Measurements from ENCODE around the gene PFAS.
A peak's percentile ranks its signal among the peaks of the same experiment; 100 is the strongest.

The PFAS gene

DNA sequence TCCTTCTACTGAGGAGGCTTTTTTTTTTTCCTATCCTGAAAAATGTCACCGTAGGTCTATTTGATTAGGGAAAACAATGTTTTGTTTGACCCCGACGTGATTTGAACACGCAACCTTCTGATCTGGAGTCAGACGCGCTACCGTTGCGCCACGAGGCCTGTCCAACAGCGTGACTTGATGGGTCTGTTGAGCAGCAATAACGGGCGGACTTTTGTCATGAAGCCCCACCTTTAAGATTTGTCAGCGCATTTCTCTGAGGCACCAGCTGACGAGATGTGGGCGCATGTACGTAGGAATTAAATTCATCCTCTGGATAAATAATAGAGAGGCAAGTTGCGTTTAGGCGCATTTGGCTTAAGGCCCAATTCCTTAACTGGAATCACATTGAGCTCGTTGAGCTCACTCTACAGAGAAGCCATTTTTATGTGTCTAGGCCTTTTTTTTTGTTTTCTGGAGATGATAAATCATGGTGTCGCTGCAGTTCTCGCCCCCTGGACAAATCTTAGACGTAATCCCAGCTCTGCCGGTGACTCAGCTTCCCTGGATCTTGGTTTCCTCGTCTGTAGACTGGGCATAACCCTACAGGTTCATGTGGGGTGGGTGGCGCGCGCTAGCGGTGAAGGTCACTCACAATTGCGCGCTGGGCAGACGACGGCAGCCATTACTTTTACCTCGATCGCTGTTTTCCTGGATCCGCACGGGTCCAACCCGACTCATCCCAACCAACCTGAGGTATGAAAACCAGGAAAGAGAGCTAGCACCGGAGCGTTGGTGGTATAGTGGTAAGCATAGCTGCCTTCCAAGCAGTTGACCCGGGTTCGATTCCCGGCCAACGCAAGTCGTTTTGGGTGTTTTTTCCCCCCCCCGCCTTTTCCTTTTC, 28.1 kb upstream of the PFAS start:
- DNase-seq (ENCODE audit: insufficient read length, low spot score) (no peak), FAIRE-seq (peak; percentile 83)
- TF ChIP-seq SPI1 (IDR thresholded peaks at IDR 0.05; ENCODE audit: low read depth, low read length) (no peak), POLR2AphosphoS5 (IDR thresholded peaks at IDR 0.05; ENCODE audit: low read depth, low read length) (no peak; the same call in 1 of the 2 replicates), POU2F2 (IDR thresholded peaks at IDR 0.05; ENCODE audit: low read depth, low read length) (no peak), PAX5 (IDR thresholded peaks at IDR 0.05; ENCODE audit: insufficient read depth, low read length, severe bottlenecking) (no peak), POLR2A (IDR thresholded peaks at IDR 0.05; ENCODE audit: low read depth, low read length) (no peak; the same call in 1 of the 2 replicates), TAF1 (IDR thresholded peaks at IDR 0.05; ENCODE audit: low read depth, low read length) (no peak)

DNA sequence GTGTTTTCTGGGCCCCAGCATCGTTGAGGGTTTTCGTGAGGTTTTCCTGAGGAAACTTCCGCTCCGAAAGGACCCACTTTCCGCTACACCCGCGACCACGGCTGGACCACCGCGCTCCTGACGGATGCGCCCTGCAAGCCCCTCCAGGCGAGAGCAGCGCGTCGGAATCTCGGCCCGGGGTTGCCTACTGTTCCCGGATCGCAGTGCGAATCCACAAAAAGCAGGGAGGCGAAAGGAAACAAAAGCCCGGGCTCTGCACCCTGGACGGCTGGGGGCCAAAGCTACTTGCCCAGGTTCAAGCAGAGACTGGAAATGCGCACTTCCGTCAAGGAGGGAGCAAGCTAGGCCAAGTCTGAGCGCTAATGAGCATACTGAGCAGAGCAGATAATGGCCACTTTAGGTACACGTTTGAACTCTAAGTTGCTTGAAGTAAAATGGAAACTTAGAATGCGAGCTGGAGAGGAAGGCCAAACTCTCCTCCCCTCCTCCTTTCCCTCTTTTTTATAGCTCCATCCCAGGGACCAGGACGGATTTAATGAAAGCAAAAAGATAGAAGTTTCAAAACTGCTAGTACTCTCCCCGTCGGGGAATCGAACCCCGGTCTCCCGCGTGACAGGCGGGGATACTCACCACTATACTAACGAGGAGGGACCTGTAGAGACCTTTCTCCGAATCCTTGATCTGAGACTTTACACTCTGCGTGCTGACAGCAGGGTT, 27.3 kb upstream of the PFAS start:
- DNase-seq (ENCODE audit: insufficient read length, low spot score) (no peak), FAIRE-seq (peak; percentile 73)
- TF ChIP-seq POLR2A (IDR thresholded peaks at IDR 0.05; ENCODE audit: low read depth, low read length) (0 out of 2 replicates have a peak, but pooled peaks have one; percentile 56), PAX5 (IDR thresholded peaks at IDR 0.05; ENCODE audit: insufficient read depth, low read length, severe bottlenecking) (no peak), SPI1 (IDR thresholded peaks at IDR 0.05; ENCODE audit: low read depth, low read length) (peak; percentile 34; the same call in 1 of the 2 replicates), TAF1 (IDR thresholded peaks at IDR 0.05; ENCODE audit: low read depth, low read length) (peak; percentile 58), POU2F2 (IDR thresholded peaks at IDR 0.05; ENCODE audit: low read depth, low read length) (no peak), POLR2AphosphoS5 (IDR thresholded peaks at IDR 0.05; ENCODE audit: low read depth, low read length) (peak; percentile 64)

DNA sequence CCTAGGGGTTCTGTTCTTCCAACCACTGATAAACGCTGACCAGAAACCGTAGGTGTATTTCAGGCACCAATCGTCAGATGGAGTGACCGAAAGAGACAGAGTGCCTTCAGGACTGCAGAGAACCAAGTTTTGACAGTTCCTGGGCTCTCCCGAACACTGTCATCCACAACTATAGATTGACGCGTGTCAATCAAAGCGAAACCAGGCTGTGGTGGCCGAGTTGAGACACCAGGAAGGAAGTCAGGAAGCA, 26.8 kb upstream of the PFAS start:
- FAIRE-seq = peak; percentile 74
- TF ChIP-seq SPI1 (IDR thresholded peaks at IDR 0.05; ENCODE audit: low read depth, low read length) = peak; percentile 64
- TF ChIP-seq PAX5 (IDR thresholded peaks at IDR 0.05; ENCODE audit: insufficient read depth, low read length, severe bottlenecking) = no peak
- no peak; the same call in 1 of the 2 replicates for TF ChIP-seq POLR2A (IDR thresholded peaks at IDR 0.05; ENCODE audit: low read depth, low read length)
- no peak for TF ChIP-seq POLR2AphosphoS5 (IDR thresholded peaks at IDR 0.05; ENCODE audit: low read depth, low read length)
- no peak for DNase-seq (ENCODE audit: insufficient read length, low spot score)

DNA sequence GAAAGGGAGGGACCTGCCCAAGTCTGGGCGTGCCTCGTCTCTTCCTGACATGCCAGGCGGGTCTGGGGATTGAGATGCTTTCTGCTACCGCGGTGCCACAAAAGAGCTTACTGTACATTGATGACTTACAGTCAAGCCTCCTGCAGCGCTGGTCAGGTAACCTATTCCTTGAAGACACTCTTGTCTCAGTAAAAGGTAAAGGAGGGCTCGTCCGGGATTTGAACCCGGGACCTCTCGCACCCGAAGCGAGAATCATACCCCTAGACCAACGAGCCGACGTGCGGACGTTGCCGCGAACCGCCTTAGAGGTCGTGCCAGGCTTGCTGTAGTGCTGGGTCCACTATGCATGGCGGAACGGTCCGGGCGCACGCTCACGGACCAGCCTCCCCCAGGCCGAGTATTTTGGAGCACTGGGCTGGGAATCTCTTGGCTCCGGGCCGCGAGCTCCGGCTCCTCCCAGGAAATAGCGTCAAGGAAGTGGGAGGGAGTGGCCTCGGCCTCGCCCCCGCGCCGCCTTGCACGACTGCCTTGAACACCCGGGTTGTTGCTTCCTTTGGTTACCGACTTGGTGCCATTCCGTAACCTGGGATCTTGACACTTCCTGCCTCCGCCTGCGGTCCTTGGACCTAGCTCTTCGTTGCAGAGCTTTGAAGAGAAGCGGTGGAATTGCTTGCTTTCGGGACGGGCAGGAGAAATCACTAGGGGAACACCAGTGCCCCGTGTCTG, 26.3 kb upstream of the PFAS start:
- peak; percentile 63; the same call in 1 of the 2 replicates for TF ChIP-seq POU2F2 (IDR thresholded peaks at IDR 0.05; ENCODE audit: low read depth, low read length)
- peak; percentile 63 for TF ChIP-seq TAF1 (IDR thresholded peaks at IDR 0.05; ENCODE audit: low read depth, low read length)
- peak; percentile 3 for TF ChIP-seq PAX5 (IDR thresholded peaks at IDR 0.05; ENCODE audit: insufficient read depth, low read length, severe bottlenecking)
- peak; percentile 85 for TF ChIP-seq POLR2A (IDR thresholded peaks at IDR 0.05; ENCODE audit: low read depth, low read length)
- peak; percentile 56; the same call in 1 of the 2 replicates for TF ChIP-seq POLR2AphosphoS5 (IDR thresholded peaks at IDR 0.05; ENCODE audit: low read depth, low read length)
- TF ChIP-seq SPI1 (IDR thresholded peaks at IDR 0.05; ENCODE audit: low read depth, low read length) = peak; percentile 20; the same call in 1 of the 2 replicates
- FAIRE-seq = peak; percentile 91
- DNase-seq (ENCODE audit: insufficient read length, low spot score) = no peak

DNA sequence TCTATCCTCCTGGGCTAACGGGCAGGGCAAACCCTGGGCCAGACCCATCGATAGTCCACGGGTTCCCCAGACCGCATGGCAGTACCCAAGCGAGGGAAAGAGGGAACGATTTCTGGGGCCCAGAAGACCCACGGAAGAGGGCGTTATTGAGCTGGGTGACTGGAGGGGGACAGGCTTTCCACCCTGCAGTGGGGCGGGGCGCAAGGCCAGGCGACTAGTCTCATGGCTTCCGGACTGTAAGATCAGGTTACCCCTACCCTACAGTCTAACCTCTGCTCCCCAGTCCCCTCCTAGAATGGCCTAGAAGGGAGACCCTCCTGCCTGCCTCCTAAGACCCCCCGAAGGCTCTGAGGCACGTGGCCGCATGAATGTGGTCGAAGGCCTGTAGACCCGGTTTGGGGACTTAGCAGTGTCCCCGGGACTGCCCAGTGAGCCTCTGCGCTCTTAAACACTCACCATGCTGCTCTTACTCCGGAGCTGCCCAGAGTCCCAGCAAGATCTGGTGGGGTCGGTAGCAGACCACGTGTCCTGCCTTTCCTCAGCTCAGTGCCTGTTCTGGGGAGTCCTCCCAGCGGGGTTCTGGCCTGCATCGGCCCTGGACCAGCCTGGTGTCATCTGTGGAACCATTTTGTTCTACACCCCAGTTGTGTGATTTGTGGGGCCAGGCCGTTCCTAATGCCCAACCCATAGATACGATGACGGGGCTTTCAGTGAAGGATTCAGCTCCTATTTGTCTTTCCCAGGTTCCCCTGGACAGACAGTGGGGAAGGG, 25.5 kb upstream of the PFAS start:
- TF ChIP-seq SPI1 (IDR thresholded peaks at IDR 0.05; ENCODE audit: low read depth, low read length) (no peak), TAF1 (IDR thresholded peaks at IDR 0.05; ENCODE audit: low read depth, low read length) (no peak), POU2F2 (IDR thresholded peaks at IDR 0.05; ENCODE audit: low read depth, low read length) (0 out of 2 replicates have a peak, but pooled peaks have one; percentile 4), POLR2A (IDR thresholded peaks at IDR 0.05; ENCODE audit: low read depth, low read length) (no peak; the same call in 1 of the 2 replicates), POLR2AphosphoS5 (IDR thresholded peaks at IDR 0.05; ENCODE audit: low read depth, low read length) (no peak), PAX5 (IDR thresholded peaks at IDR 0.05; ENCODE audit: insufficient read depth, low read length, severe bottlenecking) (no peak)
- no peak for DNase-seq (ENCODE audit: insufficient read length, low spot score)
- FAIRE-seq = no peak

DNA sequence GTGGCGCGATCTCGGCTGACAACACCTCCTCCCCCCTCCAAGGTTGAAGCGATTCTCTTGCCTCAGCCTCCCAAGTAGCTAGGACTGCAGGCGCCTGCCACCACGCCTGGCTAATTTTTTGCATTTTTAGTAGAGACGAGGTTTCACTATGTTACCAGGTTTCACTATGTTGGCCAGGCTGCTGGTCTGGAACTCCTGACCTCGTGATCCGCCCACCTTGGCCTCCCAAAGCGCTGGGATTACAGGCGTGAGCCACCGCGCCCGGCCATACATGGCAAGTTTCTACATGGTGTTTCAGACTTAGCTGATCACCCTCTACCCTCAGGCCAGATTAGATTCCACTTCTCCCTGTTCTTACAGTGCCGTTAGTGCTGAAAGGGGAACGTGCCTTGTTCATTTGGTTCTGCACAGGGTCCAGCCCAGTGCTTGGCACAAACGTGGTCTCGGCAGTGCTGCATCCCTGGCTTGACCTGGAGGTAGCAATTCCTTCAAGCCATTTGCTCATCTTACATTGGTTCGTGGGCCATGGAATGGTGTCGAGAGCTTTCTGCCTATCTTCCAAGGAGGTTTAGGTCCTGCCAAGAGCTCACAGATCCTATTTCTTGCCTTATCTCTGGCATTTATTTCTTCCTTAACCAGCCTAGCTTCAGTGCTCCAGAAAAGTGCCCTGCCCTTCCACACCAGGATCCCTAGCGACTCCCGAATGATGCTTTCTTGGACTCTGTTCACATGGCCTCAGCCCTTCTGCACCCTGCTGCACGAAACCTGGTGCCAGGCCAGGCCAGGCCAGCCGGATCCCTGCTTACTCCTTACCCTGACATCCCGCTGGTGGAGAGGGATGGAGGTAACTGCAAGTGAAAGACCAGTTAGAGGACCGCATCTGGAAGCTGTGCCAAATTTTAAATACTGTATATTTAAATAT, 23.9 kb upstream of the PFAS start:
- FAIRE-seq (no peak), DNase-seq (ENCODE audit: insufficient read length, low spot score) (no peak)
- TF ChIP-seq PAX5 (IDR thresholded peaks at IDR 0.05; ENCODE audit: insufficient read depth, low read length, severe bottlenecking) (no peak), POU2F2 (IDR thresholded peaks at IDR 0.05; ENCODE audit: low read depth, low read length) (no peak), POLR2AphosphoS5 (IDR thresholded peaks at IDR 0.05; ENCODE audit: low read depth, low read length) (0 out of 2 replicates have a peak, but pooled peaks have one; percentile 30), TAF1 (IDR thresholded peaks at IDR 0.05; ENCODE audit: low read depth, low read length) (no peak), POLR2A (IDR thresholded peaks at IDR 0.05; ENCODE audit: low read depth, low read length) (0 out of 2 replicates have a peak, but pooled peaks have one; percentile 28), SPI1 (IDR thresholded peaks at IDR 0.05; ENCODE audit: low read depth, low read length) (no peak)

DNA sequence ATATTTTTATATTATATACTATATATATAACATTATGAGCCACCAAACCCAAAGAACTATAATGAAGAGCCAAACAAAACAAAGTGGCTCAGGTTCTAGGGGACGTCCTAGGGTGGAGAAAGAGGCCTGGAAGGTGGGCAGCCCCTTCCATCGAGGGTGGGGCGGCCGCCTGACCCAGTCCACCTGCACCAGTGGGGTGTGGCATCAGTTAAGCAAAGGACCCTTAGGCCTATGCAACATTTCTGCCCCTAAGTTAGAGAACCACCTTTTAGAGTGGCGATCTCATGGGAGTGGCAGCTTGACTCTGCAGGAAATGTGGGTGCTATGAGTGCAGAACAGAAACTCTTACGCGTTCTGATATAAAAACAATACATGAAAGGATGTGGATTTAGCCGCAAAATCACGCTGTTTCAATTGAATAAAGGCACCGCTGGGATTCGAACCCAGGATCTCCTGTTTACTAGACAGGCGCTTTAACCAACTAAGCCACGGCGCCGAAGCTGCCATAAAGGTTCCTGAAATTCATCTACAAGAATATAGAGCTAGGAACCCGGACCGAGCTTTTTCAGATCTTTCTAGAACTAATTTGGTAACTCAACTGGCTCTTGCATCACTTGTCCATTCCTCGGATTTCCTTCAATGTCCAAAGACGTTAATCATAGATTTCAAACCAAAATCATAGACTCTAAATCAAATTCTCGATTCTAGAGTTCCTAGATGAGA, 23.1 kb upstream of the PFAS start:
- TF ChIP-seq POLR2A (IDR thresholded peaks at IDR 0.05; ENCODE audit: low read depth, low read length) (no peak), POLR2AphosphoS5 (IDR thresholded peaks at IDR 0.05; ENCODE audit: low read depth, low read length) (no peak), POU2F2 (IDR thresholded peaks at IDR 0.05; ENCODE audit: low read depth, low read length) (no peak), PAX5 (IDR thresholded peaks at IDR 0.05; ENCODE audit: insufficient read depth, low read length, severe bottlenecking) (no peak), SPI1 (IDR thresholded peaks at IDR 0.05; ENCODE audit: low read depth, low read length) (no peak), TAF1 (IDR thresholded peaks at IDR 0.05; ENCODE audit: low read depth, low read length) (no peak)
- FAIRE-seq = no peak
- DNase-seq (ENCODE audit: insufficient read length, low spot score) = no peak
